ENCODE results near the gene TBC1D5.
"Not testable (repeated sequence)": the region's sequence is repeated elsewhere in the genome, so short reads cannot be mapped to it uniquely, and the experiment has no call there.

- not testable (repeated sequence) for TF ChIP-seq EZH2phosphoT487 (IDR thresholded peaks at IDR 0.05; ENCODE audit: insufficient read depth, low read depth); EZH2 (IDR thresholded peaks at IDR 0.05; ENCODE audit: insufficient read depth, poor library complexity, severe bottlenecking)
Measured at GRCh38 chr3:17695665-17696064, 46.8 kb downstream of the TBC1D5 start.

Measured in GM23248 (cell line).